Kasumi-1 (cell line): Measurements from ENCODE around the gene STK32C.
"Not testable (repeated sequence)": the region's sequence is repeated elsewhere in the genome, so short reads cannot be mapped to it uniquely, and the experiment has no call there.

Source experiments
- DNase-seq, 2 experiments: peaks; one replicate each; lab custom pipeline; 2025; lab: John Stamatoyannopoulos, UW

Gene STK32C

GRCh38 chr10:132337854-132338253 is 30.1 kb upstream of the STK32C start:
- not testable (repeated sequence) for DNase-seq

- DNase-seq, result no peak
Measured at GRCh38 chr10:132336919-132337407, 29.2 kb upstream of the STK32C start.

GRCh38 chr10:132336064-132336746 is 28.5 kb upstream of the STK32C start:
- no peak for DNase-seq

GRCh38 chr10:132335189-132336063 is 27.7 kb upstream of the STK32C start:
- no peak for DNase-seq

- DNase-seq, result no peak
Measured at GRCh38 chr10:132334631-132335188, 27.0 kb upstream of the STK32C start.

GRCh38 chr10:132333386-132333785 is 25.6 kb upstream of the STK32C start:
- DNase-seq, result no peak

- DNase-seq, result peak; percentile 27 to 34
Measured at GRCh38 chr10:132332433-132332754, 24.6 kb upstream of the STK32C start.

- DNase-seq, result peak; percentile 96 to 97
Measured at GRCh38 chr10:132331601-132332432, 24.1 kb upstream of the STK32C start, which contains the start of gene LRRC27. Gene LRRC27 (plus strand): TSS chr10:132332193. CDS start chr10:132333525, 1,332 bp downstream.

- DNase-seq, result no peak
Measured at GRCh38 chr10:132330486-132330833, 22.7 kb upstream of the STK32C start.

- peak; percentile 55 to 62 for DNase-seq
Measured at GRCh38 chr10:132329565-132330485, 22.1 kb upstream of the STK32C start.

GRCh38 chr10:132328738-132329137 is 21.0 kb upstream of the STK32C start:
- DNase-seq, result no peak

GRCh38 chr10:132328106-132328505 is 20.4 kb upstream of the STK32C start:
- DNase-seq, result no peak

GRCh38 chr10:132326925-132327324 is 19.2 kb upstream of the STK32C start:
- DNase-seq, result no peak

GRCh38 chr10:132326344-132326889 is 18.7 kb upstream of the STK32C start:
- DNase-seq, result no peak

- no peak for DNase-seq
Measured at GRCh38 chr10:132324186-132324585, 16.4 kb upstream of the STK32C start.

- DNase-seq, result no peak
Measured at GRCh38 chr10:132322586-132323048, 14.9 kb upstream of the STK32C start.

GRCh38 chr10:132321726-132322125 is 14.0 kb upstream of the STK32C start:
- DNase-seq, result no peak

- DNase-seq, result no peak
Measured at GRCh38 chr10:132320654-132321469, 13.1 kb upstream of the STK32C start.

GRCh38 chr10:132319853-132320653 is 12.3 kb upstream of the STK32C start:
- DNase-seq, result peak; percentile 85
